ENCODE results near the gene SPATA31C2. TPM values are rescaled to one million over a fixed set of nuclear protein-coding genes. Genes with fewer than 3 reads are reported as not detected.

The SPATA31C2 gene
- total and polyA plus RNA-seq, 12 donors = not detected

GRCh38 chr9:88085476-88085875 is 52.8 kb downstream of the SPATA31C2 start:
- Histone ChIP-seq H3K27me3 (peaks cover 7% of the 10 kb centered on the region), H3K9me3 (replicated peaks in 1 of 3) (no peaks in the 10 kb centered on the region), H3K4me3 (no peak overlapping the region), H3K27ac (no peak overlapping the region), H3K36me3 (replicated peaks in 1 of 2) (no peaks in the 10 kb centered on the region), H3K4me1 (replicated peaks in 1 of 2) (peaks cover 0 to 7% of the 10 kb centered on the region in 2 donors)
- intact Hi-C loops (cut with DNase I) = no loop called here
- peak in 1 of 7 donors; percentile 6 for DNase-seq
- WGBS, 4 donors = 92 to 96% (median 93%) methylated on average over 5 of the region's 5 CpGs
- TF ChIP-seq, protein P1, sequence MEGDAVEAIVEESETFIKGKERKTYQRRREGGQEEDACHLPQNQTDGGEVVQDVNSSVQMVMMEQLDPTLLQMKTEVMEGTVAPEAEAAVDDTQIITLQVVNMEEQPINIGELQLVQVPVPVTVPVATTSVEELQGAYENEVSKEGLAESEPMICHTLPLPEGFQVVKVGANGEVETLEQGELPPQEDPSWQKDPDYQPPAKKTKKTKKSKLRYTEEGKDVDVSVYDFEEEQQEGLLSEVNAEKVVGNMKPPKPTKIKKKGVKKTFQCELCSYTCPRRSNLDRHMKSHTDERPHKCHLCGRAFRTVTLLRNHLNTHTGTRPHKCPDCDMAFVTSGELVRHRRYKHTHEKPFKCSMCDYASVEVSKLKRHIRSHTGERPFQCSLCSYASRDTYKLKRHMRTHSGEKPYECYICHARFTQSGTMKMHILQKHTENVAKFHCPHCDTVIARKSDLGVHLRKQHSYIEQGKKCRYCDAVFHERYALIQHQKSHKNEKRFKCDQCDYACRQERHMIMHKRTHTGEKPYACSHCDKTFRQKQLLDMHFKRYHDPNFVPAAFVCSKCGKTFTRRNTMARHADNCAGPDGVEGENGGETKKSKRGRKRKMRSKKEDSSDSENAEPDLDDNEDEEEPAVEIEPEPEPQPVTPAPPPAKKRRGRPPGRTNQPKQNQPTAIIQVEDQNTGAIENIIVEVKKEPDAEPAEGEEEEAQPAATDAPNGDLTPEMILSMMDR (IDR thresholded peaks at IDR 0.05) = no peak
- TF ChIP-seq POLR2A (IDR thresholded peaks at IDR 0.05) = no peak

GRCh38 chr9:88084357-88085183 is 53.7 kb downstream of the SPATA31C2 start:
- Histone ChIP-seq H3K4me1 (replicated peaks in 1 of 2) (peaks cover 0 to under 1% of the 10 kb centered on the region in 2 donors), H3K4me3 (no peak overlapping the region), H3K9me3 (replicated peaks in 1 of 3) (no peaks in the 10 kb centered on the region), H3K27me3 (peaks cover 7% of the 10 kb centered on the region), H3K36me3 (replicated peaks in 1 of 2) (no peaks in the 10 kb centered on the region), H3K27ac (no peak overlapping the region)
- no peak for TF ChIP-seq POLR2A (IDR thresholded peaks at IDR 0.05)
- TF ChIP-seq, protein P1 (IDR thresholded peaks at IDR 0.05) = no peak
- 78 to 83% (median 81%) methylated on average over 5 of the region's 5 CpGs for WGBS, 4 donors
- intact Hi-C loops (cut with DNase I) = no loop called here
- DNase-seq = peak in 1 of 7 donors; percentile 9

Other genes starting within 250 kb of the SPATA31C2 start
- gene SPATA31C1, start 220.5 kb downstream of the SPATA31C2 start, total RNA-seq = not detected
- not detected for gene SPATA31C1, start 220.5 kb downstream of the SPATA31C2 start, polyA plus RNA-seq
- 10 to 100 TPM; 13.8 to 36.5 (median 21.7) TPM for gene CDK20, start 163.9 kb downstream of the SPATA31C2 start, total RNA-seq
- gene CDK20, start 163.9 kb downstream of the SPATA31C2 start, polyA plus RNA-seq = 10 to 100 TPM; 10.9 to 28.9 (median 19.3) TPM
- gene SPIN1, start 250.0 kb upstream of the SPATA31C2 start, total RNA-seq = 10 to 100 TPM; 37.6 to 79.9 (median 61.1) TPM
- gene SPIN1, start 250.0 kb upstream of the SPATA31C2 start, polyA plus RNA-seq = 10 to 100 TPM; 36.3 to 58.5 (median 55.0) TPM

Data from adrenal gland (tissue), 12 donors.